Activated CD8-positive, alpha-beta memory T cell treated with anti-CD3 and anti-CD28 coated beads, Interleukin-2, amount 50 U/mL, for 48 hours (primary cell): ENCODE data around the gene CCDC92B.

Experiments
- DNase-seq: peaks from one replicate; pipeline ENCODE4 v3.0.0-alpha.2; 2020

The CCDC92B gene

GRCh38 chr17:2777242-2777867 lies 27.9 kb upstream of the CCDC92B start:
- no peak for DNase-seq

DNA sequence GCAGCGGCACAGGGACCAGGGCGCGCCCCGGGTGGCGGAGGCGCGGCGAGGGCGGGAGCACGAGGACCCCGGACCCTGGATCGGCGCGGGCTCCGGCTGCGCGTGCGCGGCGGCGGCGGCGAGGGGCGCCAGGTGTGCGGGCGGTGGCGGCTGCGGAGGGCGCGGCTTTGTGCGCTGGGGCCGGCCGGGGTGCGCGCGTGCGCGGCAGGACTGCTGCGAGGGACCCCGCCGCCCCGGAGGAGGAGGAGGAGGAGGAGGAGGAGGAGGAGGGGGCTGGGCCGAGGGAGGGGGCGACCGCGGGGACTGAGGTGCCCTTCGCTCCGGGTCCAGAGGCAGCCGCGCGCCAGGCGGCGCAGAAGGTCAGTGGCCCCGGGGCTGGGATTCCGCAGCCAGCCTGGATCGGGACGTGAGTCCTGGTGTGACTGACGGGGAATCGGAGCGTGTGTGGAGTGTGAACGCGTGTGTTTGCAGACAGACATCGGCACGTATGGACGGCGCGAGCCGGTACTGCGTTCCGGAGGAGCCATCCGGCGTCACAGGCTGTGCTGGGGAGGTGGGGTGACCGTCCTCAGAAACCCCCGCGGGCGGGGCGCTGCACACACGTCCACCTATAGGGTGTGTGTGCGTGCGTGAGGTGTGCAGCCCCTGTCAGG lies 27.3 kb upstream of the CCDC92B start:
- no peak for DNase-seq

DNA sequence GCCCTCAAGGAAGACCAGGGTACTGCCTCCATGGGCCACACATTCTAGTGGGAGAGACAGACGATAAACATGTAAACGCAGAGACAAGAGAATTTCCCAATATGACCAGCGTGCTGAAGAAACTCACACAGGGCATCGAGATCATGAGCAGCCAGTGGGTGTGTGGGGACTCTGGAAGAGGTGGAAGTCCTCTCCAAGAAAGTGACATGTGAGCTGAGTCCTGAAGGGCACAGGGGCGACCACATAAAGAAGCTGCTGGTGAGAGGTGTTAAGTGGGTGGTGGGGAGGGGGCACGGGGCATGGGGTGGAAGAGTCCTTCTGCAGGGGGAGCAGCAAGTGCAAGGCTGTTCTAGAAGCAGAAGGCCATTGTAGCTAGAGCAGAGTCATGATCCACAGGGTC lies 25.8 kb upstream of the CCDC92B start:
- no peak for DNase-seq

DNA sequence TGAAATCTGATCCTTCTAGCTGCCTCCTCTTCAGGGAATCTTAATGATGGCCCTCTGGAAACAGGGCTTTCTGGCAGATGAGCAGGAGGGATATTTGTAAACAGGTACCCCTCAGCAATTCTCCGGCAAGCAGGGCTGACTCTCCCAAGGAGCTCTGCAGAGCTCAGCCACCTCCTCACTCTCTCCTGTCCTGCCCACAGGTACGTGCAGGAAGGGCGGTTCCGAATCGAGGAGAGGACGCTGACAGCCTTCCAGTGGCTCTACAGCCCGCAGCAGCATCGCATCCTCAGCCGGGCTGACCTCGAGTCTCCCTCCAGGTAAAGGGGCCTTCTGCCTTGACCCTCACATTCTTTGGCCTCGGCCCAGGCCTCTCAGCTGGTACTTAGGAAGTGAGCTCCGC lies 20.7 kb upstream of the CCDC92B start:
- DNase-seq: no peak

GRCh38 chr17:2758870-2759269 lies 9.4 kb upstream of the CCDC92B start:
- no peak for DNase-seq

- no peak for DNase-seq
These were observed 6.7 kb upstream of the CCDC92B start for GRCh38 chr17:2755891-2756724.

- no peak for DNase-seq
These were observed 2.0 kb upstream of the CCDC92B start for GRCh38 chr17:2751491-2751890.

DNA sequence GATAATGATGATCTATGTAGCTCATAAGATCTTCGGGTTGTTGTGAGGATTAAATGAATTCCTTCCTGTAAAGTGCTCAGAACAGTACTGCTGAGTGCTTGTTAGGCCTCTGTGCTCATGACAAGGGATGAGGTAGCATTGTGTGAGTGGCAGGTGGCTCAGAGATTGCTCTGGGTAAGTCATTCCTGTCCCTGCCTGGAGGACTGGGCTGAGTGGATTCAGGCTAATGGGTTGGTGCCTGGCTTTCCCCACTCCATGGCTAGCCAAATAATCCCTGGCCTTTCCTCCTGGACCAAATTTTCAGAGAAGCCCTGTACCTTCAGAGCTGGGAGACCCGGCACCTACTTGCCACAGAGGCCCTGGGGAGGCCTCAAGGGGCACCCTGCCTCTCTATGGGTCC lies 1.3 kb upstream of the CCDC92B start:
- DNase-seq: no peak

DNA sequence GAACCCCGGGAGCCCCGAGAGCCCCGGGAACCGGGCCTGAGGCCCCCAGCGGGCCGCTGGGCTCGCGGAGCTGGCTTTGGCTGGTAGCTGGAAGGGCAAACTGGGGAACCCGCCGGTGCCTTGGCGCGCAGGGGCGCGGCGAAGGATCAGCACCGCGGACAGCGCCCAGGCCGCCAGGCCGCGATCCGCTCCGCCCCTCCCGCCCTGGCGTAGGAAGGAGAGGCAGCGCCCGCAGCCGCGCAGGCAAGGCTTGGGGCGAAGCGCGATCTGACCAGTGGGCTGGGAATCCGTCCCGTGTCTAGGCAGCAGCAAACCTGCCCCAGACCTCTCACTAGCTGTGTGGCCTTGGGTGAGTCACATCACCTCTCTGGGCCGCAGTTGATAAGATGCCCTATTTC lies 331 bp upstream of the CCDC92B start:
- peak; percentile 90 for DNase-seq

DNA sequence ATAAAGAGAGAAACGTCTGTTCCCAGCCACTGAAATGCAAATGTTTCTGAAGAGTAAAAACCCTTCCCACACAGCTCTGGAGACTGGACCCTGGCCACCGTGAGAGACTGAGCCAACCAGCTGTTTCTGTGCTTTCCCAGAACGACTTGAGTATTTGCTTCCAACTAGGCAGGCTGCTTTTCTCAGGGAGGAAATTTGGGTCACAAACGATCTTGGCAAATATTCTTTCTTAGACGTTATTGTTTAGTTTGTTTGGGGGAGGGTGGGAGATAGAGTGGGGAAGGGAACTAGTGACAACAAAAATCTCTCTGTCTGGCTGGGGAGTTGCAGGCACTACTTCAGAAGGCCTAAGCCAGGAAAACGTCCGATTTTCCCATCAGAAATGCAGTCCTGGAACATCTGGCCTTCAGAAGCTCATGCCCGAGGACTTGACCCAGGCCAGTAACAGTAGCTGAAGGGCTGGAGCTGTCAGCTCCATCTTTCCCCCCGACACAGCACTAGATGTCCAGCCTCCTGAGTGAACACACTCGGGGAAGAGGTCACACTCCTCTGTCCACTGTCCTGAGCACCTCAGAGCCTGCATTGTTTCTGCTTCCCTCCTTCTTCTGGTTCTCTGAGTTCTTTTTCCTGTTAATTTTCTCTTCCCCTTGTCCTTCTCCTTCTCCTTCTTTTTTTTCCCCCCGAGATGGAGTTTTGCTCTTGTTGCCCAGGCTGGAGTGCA lies 4.0 kb downstream of the CCDC92B start:
- DNase-seq: no peak

GRCh38 chr17:2737693-2738092 lies 11.8 kb downstream of the CCDC92B start:
- no peak for DNase-seq

GRCh38 chr17:2736956-2737355 lies 12.5 kb downstream of the CCDC92B start:
- DNase-seq: no peak

DNA sequence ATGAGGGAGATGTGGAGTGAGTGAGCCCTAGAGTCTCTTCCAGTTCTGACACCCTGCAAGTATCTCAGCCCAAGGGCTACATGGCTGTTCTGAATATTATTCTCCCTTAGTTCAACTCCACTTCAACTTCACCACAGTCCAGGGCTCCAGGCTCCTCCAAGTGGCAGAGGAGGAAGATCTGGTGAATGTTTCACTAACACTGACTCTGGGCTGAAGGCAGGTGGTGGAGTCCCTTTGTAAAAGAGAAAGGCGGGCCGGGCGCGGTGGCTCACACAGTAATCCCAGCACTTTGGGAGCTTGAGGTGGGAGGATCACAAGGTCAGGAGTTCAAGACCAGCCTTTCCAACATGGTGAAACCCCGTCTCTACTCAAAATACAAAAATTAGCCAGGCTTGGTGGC lies 13.6 kb downstream of the CCDC92B start:
- no peak for DNase-seq

DNA sequence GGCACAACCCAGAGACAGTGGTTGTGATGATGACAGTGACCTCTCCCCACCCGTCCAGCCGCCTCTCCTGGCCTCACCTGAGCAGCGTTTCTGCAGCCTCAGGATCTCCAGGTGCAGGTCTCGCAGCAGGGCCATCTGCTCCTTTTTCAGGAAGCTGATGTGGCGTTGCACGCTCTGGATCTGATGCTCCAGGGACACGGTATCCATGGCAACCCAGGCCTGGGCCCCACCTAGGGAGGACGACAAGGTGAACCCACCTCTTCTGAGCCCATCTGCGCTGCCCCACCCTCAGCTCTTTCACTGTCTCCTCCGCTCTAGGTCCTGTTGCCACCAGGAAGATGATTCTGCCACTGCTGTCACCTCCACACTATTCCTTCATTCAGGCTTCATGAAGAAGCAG lies 14.5 kb downstream of the CCDC92B start:
- DNase-seq: no peak

GRCh38 chr17:2731807-2732206 lies 17.6 kb downstream of the CCDC92B start:
- no peak for DNase-seq

DNA sequence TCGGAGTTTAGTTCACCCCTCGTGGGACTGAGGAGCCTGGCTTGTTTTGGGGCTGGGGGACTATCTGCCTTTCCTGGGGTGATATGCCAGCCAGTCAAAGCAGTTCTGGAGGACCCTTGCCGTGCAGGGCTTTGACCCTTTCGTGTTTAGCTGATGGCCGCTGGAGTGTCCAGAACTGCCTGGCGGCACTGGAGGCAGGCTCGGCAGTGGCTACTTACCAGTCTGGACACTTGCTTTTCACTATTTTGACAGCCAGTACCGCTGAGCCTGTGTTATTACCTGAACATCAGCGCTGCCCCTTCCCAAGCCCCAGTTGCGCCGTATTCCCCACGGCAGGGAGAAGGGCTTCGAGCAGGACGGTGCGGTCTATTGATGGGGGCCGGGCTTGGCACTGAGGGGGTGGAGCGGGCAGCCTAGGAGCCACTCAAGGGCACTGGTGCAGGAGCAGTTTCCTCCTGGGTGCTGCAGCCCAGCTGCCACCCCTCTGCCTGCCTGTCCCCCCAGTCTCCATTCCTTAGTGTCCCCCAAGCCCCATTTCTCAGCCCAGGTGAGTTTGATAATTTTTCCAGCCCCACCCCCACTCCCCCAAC lies 18.6 kb downstream of the CCDC92B start:
- DNase-seq: no peak

DNA sequence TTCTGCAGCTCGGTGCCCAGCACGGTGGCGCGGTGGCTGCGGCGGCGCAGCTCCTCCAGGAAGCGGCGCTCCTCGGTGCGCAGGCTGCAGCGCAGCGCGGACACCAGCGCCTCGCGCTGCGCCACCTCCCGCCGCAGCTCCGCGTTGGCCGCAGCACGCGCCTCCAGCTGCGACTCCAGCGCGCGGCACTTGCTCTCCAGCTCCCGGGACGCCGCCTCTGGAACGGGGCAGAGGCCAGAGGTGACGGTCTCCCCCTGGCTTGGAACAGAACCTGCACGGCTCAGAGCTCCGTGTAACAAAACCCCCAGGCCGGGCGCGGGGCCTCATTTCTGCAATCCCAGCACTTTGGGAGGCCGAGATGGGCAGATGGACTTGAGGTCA lies 24.7 kb downstream of the CCDC92B start:
- peak; percentile 76 for DNase-seq

DNA sequence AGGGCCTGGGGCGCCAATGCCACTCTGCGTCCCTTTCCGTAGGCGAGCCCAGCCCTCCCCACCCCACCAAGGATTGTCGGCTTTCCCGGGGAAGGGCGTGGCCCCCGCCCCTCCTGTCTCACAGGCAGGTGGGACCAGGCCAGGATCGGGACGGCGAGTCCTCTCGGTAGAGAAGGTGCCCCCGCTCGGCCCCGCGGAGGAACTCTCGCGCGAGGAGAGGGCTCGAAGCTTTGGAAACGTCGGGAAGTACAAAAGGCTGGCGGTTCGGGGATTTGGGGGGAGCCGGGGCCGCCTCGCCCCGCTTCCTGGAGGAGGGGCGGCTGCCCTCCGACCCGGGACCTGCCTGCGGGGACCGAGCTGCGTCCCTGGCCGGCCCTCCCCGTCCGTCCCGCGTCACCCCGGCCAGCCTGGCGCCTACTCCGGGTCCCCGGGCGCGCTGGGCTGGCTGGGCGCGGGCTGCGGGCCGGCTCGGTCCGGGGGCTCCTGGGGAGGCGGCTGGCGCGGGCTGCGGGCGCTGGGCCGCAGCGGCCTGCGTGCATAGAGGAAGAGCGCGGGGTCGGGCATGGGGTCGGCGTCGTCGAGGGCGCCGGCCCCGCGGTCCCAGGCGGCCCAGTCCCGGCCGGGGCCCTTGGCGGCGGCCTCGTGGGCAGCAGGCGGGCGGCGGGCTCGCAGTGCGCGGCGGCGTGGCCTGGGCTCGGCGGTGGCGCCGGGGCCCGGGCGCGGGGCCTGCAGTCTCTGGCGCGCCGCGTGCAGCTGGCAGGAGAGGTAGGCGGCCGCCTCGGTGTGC lies 25.3 kb downstream of the CCDC92B start:
- DNase-seq: no peak

DNA sequence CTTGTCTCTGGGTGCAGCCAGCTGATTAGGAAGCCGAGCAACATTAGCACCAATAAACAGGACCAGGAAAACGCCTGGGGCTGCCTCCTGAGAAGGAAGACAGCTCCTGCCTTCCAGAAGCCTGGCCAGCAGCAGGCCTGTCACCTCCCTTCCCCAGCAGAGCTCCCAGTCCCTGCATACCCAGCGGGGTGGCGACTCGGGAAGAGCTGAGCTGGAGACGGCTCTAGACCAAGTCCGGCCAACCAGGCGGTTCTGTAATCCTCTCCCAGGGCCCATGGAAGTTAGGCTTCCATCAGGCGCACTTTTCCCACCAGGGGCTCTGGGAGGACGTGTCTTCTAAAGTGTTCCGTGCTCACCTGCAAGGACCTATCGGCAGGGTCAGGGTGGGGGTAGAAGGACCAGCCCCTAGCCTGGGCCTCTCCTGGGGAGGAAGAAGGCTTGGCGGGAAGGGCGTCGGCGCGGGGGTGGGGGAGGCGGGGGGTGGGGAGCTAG lies 25.9 kb downstream of the CCDC92B start:
- DNase-seq: no peak

GRCh38 chr17:2722611-2723010 lies 26.8 kb downstream of the CCDC92B start:
- no peak for DNase-seq

DNA sequence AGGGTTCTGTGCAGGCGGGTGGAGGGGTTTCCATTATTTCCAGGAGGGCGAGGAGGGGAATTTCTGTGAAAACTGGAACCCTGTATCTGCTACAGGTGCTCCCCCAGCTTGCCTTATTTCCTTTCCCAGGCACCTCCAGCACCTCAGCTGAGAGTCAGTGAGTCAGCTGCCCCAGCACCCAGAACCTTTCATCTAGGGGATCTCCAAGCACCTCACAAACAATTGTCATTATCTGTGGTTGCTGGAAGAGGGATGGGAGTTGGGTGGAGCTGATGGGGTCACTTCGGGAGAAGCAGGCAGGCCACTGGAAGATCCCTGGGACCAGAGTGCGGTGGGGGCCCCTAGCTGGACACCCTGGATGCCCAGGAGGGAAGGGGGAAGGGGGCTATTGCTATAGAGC lies 27.8 kb downstream of the CCDC92B start:
- no peak for DNase-seq

DNA sequence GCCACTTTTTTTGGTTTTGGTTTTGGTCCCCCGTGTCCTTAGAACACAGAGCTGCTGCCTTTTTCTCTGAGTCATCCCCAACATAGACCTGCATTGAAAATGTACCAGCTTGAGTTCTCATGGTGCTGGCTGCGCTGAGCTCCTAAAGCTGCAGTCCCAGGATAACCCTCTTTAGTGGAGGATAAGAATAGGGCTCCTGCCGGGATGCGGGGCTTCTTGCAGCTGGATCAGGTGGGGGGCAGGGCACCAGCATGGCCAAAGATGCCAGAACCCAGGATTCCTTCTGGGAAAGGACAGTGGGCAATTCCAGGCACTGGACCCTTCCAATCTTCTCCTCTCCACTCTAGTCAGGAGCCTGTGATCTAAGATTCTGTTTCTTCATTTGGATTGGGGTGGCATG lies 29.6 kb downstream of the CCDC92B start:
- no peak for DNase-seq
